Nephron progenitor cell (in vitro differentiated cells): ENCODE measurements around the gene LRRC3C.
A peak's percentile ranks its signal among the peaks of the same experiment; 100 is the strongest.

Experiments used
- DNase-seq: peaks from one replicate; pipeline ENCODE4 v3.0.0; 2021
- H3K27ac Mint-ChIP-seq: 2 replicates; pipeline ENCODE4 v1.8.0; 2021; ENCODE audit warnings: mild to moderate bottlenecking, moderate library complexity, mixed read lengths
- H3K27me3 Mint-ChIP-seq: 2 replicates; pipeline ENCODE4 v1.8.0; 2021; ENCODE audit warnings: mild to moderate bottlenecking, low read depth, mixed read lengths; ENCODE audit not compliant: poor library complexity
- H3K36me3 Mint-ChIP-seq: 2 replicates; pipeline ENCODE4 v1.8.0; 2021; ENCODE audit warnings: low read depth, mixed read lengths
- H3K4me1 Mint-ChIP-seq: 2 replicates; pipeline ENCODE4 v1.8.0; 2021; ENCODE audit warnings: mixed read lengths
- H3K4me3 Mint-ChIP-seq: 2 replicates; pipeline ENCODE4 v1.8.0; 2021; ENCODE audit warnings: mild to moderate bottlenecking, moderate library complexity, mixed read lengths
- H3K9me3 Mint-ChIP-seq: 2 replicates; pipeline ENCODE4 v1.8.0; 2021; ENCODE audit warnings: mild to moderate bottlenecking, moderate library complexity, mixed read lengths
- CTCF ChIP-seq: fragments of 200-600 bp; sonication (generic); IDR thresholded peaks from 2 replicates; pipeline ENCODE4 v1.5.0; 2021; ENCODE audit warnings: antibody characterized with exemption

LRRC3C gene

GRCh38 chr17:39966771-39967170 is 39.2 kb downstream of the LRRC3C start:
- Mint-ChIP-seq H3K27me3 (peaks cover 51% of the 10 kb centered on the region), H3K4me1 (peaks cover 13% of the 10 kb centered on the region), H3K36me3 (no peaks in the 10 kb centered on the region), H3K27ac (no peak overlapping the region), H3K4me3 (no peak overlapping the region), H3K9me3 (no peaks in the 10 kb centered on the region)
- no peak for DNase-seq
- no peak for TF ChIP-seq CTCF

GRCh38 chr17:39968761-39969160 is 41.2 kb downstream of the LRRC3C start:
- peaks cover 62% of the 10 kb centered on the region for H3K27me3 Mint-ChIP-seq
- no peaks in the 10 kb centered on the region for H3K36me3 Mint-ChIP-seq
- peaks cover 4% of the 10 kb centered on the region for H3K4me1 Mint-ChIP-seq
- TF ChIP-seq CTCF: no peak
- no peak for DNase-seq
- H3K9me3 Mint-ChIP-seq: no peaks in the 10 kb centered on the region
- H3K27ac Mint-ChIP-seq: no peak overlapping the region
- no peak overlapping the region for H3K4me3 Mint-ChIP-seq

- no peak overlapping the region for H3K4me3 Mint-ChIP-seq
Measured at GRCh38 chr17:39969375-39969774, 41.8 kb downstream of the LRRC3C start.

GRCh38 chr17:39970157-39970692 is 42.7 kb downstream of the LRRC3C start:
- H3K4me3 Mint-ChIP-seq: no peak overlapping the region
- H3K27me3 Mint-ChIP-seq: peaks cover 72% of the 10 kb centered on the region
- no peaks in the 10 kb centered on the region for H3K9me3 Mint-ChIP-seq
- no peak for TF ChIP-seq CTCF
- H3K36me3 Mint-ChIP-seq: no peaks in the 10 kb centered on the region
- no peak for DNase-seq
- no peak overlapping the region for H3K27ac Mint-ChIP-seq
- H3K4me1 Mint-ChIP-seq: no peaks in the 10 kb centered on the region

More at GRCh38 chr17:39969375-39969774, 41.8 kb downstream of the LRRC3C start:
- no peak for TF ChIP-seq CTCF
- no peaks in the 10 kb centered on the region for H3K36me3 Mint-ChIP-seq
- peaks cover 67% of the 10 kb centered on the region for H3K27me3 Mint-ChIP-seq
- H3K27ac Mint-ChIP-seq: peak overlapping the region; percentile 30
- no peak for DNase-seq
- no peaks in the 10 kb centered on the region for H3K9me3 Mint-ChIP-seq
- no peaks in the 10 kb centered on the region for H3K4me1 Mint-ChIP-seq

DNA sequence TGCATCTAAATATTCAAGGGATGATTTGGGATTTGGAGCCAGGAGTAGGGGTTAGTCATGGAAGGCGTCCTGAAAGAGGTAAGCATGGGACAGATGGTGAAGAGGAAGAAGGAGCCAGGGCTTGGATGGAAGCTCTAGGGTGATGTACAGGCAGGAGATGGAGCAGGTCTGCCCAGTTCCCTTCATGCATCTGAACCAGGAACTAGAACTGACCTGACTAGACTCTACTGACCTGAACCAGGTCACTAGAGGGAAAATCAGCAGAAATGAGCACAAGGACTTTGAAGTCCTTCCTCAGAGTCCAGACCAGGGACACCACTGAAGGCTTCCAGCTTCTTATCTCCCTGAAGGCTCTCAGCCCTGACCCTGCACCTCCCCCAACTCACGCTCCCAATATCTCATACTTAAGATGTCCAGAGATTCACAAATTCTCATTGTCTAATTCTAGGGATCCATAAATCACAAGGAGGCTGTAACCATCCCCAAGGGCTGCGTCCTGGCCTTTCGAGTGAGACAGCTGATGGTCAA is 43.6 kb downstream of the LRRC3C start:
- no peaks in the 10 kb centered on the region for H3K36me3 Mint-ChIP-seq
- no peak overlapping the region for H3K27ac Mint-ChIP-seq
- DNase-seq: no peak
- no peak overlapping the region for H3K4me3 Mint-ChIP-seq
- H3K27me3 Mint-ChIP-seq: peaks cover 64% of the 10 kb centered on the region
- H3K9me3 Mint-ChIP-seq: no peaks in the 10 kb centered on the region
- no peak for TF ChIP-seq CTCF
- peaks cover 4% of the 10 kb centered on the region for H3K4me1 Mint-ChIP-seq

DNA sequence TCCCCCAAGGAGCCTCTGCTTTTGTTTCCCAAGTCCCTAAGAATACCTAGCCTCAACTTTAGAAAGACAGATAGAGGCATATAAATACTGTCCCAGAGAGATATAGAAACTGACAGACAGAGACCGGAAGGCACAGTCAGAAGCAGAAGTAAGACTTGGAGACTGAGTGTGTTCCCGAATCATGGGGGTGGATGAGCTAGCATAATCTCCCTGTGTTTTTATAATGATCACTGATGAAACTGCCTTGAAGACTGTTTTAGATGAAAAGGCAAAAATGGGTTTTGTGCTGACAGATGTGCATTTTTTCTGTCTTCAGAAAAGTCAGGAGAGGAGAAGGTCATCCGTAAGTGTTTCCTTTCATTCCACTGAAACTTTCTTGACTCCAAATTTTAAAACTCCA is 44.7 kb downstream of the LRRC3C start:
- Mint-ChIP-seq H3K4me1 (peaks cover 4% of the 10 kb centered on the region), H3K27me3 (peaks cover 66% of the 10 kb centered on the region), H3K27ac (no peak overlapping the region), H3K9me3 (no peaks in the 10 kb centered on the region), H3K4me3 (no peak overlapping the region), H3K36me3 (no peaks in the 10 kb centered on the region)
- no peak for DNase-seq
- no peak for TF ChIP-seq CTCF
